Right ventricle myocardium inferior (tissue), 1 donor: ENCODE data around the gene NRL. TPM values are rescaled to one million over a fixed set of nuclear protein-coding genes. Genes with fewer than 3 reads are reported as not detected.

ENCODE experiments used
- ATAC-seq: fragments of 200-7000 bp; cut with Tn5 transposase; one replicate; pipeline ENCODE4 v1.9.1; 2020; ENCODE audit warnings: mild to moderate bottlenecking, moderate library complexity
- DNase-seq: peaks from one replicate; pipeline ENCODE4 v3.0.0; 2021; ENCODE audit errors: missing footprints
- intact Hi-C: fragments of 100-400 bp; cut with DNase I; formaldehyde crosslinking; loops from one replicate; pipeline ENCODE4 v1.11.0; 2022
- long read RNA-seq: library from polyadenylated mRNA; unstranded; transcript quantifications from one replicate; pipeline ENCODE4 v2.0.0, GENCODE V29; 2021
- total RNA-seq: library from RNA; stranded (reverse); fragmentation: NEBNext Ultra II Directional; extraction: Animal tissue kit (Norgen Biotek cat#: 25700); gene quantifications from one replicate; pipeline ENCODE4 v1.2.1, GENCODE V29; 2021
- donor health status: DM: no; HTN: yes; CAD: no; lungs with severe emphysema.

The NRL gene
- total RNA-seq: 1.8 TPM
- long read RNA-seq, partial matches to known transcripts: 0 of 1 reads
- long read RNA-seq, other reads (novel, unspliced or antisense): 1 of 1 reads

DNA sequence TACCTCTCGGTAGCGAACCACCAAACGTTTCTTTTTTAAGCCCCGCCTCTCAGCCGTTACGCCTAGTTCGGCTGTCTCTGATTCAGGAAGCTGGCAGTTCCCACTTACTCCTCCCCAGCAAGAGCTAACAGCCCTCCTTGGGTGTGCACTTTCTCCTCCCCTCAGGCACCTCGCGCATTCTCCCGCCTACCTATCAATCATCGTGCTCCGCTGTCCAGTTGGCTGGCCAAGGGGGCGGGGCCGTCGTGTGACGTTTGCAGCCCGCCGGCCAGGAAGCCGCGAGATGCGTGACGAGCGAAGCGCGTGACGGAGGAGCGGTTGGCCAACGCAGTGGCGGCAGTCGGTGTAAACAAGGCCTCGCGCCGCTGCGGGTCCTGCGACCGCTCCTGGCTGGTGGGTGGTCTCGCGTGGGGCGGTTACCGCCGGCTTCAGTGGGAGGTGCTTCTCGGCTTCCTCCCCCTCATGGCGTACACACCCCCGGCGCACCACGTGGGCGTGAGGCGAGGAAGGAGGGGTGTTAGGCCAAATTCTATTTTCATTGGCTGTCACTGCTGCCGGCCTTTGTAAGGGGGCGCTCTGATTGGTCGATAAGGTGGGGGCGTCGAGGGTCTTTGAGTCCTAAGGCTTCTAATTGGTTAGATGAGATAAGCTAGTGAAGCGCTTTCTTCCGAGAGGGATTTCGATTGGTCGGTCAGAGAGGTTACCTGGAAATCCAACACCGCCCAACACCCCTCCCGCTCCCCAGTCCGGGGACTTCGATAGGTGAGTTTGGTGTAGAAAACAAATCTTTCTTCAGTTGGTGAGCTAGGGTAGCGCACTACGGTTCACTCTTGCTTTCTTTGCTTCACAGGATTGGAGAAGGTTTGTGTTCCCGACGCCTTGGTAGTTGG is at the start of gene NRL, which contains the start of gene DCAF11:
NRL (minus strand) TSS at position 418 of the 890 bp plus-strand sequence. CDS start 32,101 bp downstream, outside the sequence.
DCAF11 (plus strand) TSS at position 246 of the 890 bp plus-strand sequence. CDS start 818 bp downstream, outside the sequence.
- ATAC-seq (peak; percentile 96), DNase-seq (peak; percentile 99)
- intact Hi-C loops: loop anchor here (1.0 to 5.0 kb wide), 4 partner anchors 17 to 1187 kb away; partner anchors contain the start of genes IRF9, PRMT5 and RNF31

DNA sequence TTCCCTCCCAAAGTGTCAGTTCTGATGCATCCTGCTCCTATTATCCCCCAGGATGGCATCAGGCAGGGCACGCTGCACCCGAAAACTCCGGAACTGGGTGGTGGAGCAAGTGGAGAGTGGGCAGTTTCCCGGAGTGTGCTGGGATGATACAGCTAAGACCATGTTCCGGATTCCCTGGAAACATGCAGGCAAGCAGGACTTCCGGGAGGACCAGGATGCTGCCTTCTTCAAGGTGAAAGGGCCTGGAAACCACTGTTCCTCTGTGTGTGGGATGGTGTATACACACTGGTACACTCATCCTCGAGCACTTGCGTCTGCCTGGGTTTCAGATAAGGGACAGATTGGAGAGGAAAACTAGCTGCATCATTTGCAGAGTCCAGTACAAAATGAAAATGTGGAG is 47.3 kb upstream of the NRL start:
- intact Hi-C loops: no loop called here
- DNase-seq: no peak
- no peak for ATAC-seq

DNA sequence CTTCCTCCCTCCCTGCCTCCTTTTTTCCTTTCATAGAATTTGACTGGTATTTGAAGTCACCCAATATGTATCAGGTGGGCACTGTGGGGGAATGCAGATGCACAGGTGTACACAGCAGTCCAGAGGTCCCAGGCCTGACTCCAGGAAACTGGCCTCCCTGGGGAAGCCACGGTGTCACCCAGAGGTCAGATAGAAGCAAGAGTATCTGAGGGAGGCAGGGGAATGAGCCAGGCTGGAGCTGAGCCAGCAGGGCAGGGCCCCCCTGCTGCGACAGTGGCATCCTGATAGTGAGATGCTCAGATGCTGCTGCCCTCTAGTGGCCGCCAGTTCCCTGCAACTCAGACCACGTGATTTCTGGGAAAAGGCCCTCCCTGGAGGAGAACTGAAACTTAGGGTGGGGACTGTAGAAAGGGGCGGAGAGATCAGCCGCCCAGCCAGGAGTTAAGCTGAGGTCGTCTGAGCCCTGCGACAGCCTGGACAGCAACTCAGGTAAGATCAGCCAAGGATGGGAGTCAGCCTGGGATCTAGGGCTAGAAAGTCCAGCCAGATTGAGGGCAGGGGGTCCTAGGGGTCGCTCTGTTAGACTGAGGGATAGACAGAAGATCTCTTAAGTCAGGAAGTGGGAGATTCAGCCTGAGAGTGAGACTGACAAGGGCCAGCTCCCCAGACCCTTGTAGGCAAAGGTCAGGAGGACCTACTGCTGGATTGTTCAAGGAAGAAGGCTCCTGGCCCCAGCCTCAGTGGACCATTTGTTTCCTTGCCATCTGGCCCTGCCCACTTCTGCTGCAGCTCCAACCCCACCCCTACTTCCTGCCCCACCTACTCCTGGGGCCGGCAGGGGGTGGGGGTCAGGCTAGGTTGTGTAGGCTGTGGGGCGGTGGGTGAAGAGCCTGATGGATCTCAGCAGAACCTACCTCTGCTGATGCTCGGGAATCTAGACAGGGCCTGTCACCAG is 46.4 kb upstream of the NRL start, which contains the start of gene IRF9:
IRF9 (plus strand) TSS at position 416 of the 955 bp plus-strand sequence. CDS start 880 bp downstream, outside the sequence.
- peak; percentile 94 for ATAC-seq
- intact Hi-C loops: loop anchor here (1.0 kb wide), 1 partner anchor 47 kb away; the partner anchor contains the start of genes DCAF11 and NRL
- DNase-seq: peak; percentile 96

DNA sequence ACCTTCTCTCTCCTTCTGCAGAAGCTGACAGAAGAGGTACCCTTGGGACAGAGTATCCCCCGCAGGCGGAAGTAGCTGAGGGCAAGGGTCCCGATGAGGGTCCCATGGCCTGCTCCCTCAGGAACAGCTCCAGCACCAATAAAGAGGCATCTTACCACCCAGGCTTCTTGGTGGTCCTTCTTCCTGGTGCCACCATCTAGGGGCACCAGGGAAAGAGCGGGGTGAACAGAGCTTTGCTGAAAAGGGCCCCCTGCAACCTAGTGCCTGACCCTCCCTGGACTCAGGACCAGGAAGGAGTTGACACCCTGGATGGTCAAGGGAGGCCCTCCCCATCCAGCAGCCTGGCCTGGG is 45.7 kb upstream of the NRL start:
- intact Hi-C loops: no loop called here
- peak; percentile 7 for ATAC-seq
- no peak for DNase-seq

DNA sequence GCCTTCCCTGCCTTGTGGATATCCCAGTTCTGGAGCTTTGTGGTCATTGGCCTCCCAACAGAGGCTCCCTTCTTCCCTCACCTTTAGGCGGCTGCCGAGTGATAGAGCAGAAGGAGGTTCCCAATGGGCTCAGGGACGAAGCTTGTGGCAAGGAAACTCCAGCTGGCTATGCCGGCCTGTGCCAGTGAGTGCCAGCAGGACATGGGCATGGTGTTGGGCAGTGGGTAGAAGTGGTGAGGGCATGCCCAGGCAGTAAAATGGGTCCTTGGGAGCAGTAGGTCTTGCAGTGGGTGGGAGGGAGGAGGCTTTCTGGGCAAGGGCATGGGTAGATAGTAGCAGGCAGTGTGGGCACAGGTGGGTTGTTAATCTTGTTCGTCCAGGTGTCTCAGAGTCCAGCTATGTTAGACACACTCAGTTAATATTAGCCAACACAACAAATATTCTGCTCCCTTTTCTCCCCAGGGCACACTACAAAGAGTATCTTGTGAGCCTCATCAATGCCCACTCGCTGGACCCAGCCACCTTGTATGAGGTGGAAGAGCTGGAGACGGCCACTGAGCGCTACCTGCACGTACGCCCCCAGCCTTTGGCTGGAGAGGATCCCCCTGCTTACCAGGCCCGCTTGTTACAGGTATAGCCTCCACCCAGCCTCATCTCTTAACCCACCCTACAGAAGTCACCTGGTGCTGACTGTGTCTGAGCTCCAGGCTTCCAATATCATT is 45.2 kb upstream of the NRL start:
- no peak for DNase-seq
- ATAC-seq: no peak
- intact Hi-C loops: no loop called here

DNA sequence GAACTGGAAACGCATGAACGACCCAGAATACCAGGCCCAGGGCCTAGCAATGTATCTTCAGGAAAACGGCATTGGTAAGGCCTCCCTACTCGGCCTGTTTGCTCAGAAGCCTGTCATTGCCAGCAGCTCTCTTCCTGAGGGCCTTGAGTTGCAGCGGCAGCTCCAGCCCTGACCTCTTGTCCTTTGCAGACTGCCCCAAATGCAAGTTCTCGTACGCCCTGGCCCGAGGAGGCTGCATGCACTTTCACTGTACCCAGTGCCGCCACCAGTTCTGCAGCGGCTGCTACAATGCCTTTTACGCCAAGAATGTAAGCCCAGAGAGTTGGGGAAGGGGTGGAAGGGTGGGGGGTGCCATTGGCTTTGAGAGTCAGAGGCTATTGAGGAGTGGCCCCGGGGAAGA is 42.6 kb upstream of the NRL start:
- no peak for ATAC-seq
- DNase-seq: no peak
- intact Hi-C loops: no loop called here

DNA sequence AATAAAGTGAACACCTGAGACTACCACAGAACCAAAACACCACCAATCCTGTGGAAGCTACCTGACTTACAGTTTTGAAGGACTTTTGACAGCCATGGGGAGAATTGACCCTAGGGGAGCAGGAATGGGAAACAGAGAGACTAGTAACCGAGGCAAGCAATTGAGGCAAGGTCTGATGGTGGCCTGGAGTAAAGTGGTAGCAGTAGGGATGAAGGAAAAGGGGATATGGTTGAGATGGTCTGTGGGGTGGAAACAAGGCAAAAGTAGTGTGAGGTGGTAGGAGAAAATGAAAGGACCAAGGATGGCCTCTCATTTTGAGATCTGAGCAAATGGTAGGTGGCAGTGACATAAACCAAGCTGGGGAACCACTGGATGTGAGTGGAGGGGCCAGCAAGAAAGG is 42.1 kb upstream of the NRL start:
- ATAC-seq (no peak), DNase-seq (no peak)
- intact Hi-C loops: no loop called here

DNA sequence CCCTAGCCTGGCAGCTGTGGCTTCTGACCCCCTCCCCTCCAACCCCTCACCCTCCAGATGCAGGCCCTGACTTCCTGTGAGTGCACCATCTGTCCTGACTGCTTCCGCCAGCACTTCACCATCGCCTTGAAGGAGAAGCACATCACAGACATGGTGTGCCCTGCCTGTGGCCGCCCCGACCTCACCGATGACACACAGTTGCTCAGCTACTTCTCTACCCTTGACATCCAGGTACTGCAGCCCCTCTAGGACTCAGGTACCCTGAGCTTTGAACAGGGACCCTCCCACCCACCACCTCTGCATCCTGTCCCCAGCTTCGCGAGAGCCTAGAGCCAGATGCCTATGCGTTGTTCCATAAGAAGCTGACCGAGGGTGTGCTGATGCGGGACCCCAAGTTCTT is 40.4 kb upstream of the NRL start:
- DNase-seq: no peak
- intact Hi-C loops: no loop called here
- no peak for ATAC-seq

DNA sequence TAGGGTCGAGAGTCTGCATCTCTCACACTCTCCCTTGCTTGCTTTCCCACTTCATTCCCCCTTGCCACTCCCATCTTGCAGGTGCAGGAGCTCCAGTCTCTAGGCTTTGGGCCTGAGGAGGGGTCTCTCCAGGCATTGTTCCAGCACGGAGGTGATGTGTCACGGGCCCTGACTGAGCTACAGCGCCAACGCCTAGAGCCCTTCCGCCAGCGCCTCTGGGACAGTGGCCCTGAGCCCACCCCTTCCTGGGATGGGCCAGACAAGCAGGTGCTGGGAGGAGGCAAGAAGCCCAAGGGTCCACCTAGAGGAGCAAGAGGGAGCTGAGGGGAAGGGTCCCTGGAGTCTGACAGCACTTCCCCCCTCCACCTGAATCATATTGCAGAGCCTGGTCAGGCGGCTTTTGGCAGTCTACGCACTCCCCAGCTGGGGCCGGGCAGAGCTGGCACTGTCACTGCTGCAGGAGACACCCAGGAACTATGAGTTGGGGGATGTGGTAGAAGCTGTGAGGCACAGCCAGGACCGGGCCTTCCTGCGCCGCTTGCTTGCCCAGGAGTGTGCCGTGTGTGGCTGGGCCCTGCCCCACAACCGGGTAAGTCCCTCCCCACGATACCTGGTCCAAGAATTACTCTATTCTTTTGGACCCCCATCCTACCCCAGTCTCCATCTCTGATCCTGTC is 36.8 kb upstream of the NRL start:
- ATAC-seq (no peak), DNase-seq (no peak)
- intact Hi-C loops: no loop called here

DNA sequence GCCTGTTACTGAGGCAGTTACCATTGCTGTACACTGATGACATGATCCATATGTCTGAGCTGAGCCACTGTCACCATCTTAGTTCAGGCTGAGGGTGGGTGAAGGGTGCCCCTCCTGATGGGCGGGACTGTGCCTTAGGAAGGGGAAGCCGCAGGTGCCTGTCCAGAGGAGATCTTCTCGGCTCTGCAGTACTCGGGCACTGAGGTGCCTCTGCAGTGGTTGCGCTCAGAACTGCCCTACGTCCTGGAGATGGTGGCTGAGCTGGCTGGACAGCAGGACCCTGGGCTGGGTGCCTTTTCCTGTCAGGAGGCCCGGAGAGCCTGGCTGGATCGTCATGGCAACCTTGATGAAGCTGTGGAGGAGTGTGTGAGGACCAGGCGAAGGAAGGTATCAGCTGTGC is 36.2 kb upstream of the NRL start:
- intact Hi-C loops: no loop called here
- DNase-seq (no peak), ATAC-seq (no peak)

DNA sequence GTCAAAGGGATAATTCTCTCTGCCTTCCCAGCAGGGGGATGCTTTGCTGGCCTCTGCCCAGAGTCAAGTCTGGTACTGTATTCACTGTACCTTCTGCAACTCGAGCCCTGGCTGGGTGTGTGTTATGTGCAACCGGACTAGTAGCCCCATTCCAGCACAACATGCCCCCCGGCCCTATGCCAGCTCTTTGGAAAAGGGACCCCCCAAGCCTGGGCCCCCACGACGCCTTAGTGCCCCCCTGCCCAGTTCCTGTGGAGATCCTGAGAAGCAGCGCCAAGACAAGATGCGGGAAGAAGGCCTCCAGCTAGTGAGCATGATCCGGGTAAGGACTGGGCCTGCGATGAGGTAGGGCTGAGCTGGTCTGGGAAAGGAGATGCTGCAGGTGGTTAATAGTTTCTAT is 35.8 kb upstream of the NRL start:
- ATAC-seq: no peak
- intact Hi-C loops: no loop called here
- no peak for DNase-seq

DNA sequence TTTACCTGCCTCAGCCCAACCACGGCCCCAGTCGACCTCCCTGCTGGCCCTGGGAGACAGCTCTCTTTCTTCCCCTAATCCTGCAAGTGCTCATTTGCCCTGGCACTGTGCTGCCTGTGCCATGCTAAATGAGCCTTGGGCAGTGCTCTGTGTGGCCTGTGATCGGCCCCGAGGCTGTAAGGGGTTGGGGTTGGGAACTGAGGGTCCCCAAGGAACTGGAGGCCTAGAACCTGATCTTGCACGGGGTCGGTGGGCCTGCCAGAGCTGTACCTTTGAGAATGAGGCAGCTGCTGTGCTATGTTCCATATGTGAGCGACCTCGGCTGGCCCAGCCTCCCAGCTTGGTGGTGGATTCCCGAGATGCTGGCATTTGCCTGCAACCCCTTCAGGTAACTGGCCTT is 35.3 kb upstream of the NRL start:
- ATAC-seq: no peak
- intact Hi-C loops: no loop called here
- no peak for DNase-seq

DNA sequence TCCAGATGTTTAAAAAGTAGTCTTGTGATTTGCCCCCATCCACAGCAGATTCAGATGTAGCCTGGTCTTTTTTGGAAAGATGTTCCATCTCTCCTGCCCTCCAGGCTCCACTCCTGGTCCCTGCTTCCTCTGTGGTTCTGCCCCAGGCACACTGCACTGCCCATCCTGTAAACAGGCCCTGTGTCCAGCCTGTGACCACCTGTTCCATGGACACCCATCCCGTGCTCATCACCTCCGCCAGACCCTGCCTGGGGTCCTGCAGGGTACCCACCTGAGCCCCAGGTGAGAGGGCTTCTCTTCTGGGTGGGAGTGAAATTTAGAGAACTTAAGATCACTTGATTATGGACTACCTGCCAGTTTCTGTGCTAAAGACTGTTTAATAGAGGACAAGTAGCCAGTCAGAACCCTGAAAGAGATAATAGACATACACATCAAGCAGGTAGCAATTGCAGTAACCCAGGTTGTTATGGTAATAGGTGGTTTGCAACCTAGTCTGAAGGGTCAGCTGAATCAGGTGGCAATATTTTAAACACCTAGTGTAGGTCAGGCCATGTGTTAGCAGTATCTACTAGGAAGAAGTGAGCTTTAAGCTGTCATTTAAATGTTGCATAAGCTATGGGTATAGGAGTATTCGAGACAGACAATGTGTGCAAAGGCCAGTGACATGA is 34.7 kb upstream of the NRL start:
- ATAC-seq: no peak
- no peak for DNase-seq

DNA sequence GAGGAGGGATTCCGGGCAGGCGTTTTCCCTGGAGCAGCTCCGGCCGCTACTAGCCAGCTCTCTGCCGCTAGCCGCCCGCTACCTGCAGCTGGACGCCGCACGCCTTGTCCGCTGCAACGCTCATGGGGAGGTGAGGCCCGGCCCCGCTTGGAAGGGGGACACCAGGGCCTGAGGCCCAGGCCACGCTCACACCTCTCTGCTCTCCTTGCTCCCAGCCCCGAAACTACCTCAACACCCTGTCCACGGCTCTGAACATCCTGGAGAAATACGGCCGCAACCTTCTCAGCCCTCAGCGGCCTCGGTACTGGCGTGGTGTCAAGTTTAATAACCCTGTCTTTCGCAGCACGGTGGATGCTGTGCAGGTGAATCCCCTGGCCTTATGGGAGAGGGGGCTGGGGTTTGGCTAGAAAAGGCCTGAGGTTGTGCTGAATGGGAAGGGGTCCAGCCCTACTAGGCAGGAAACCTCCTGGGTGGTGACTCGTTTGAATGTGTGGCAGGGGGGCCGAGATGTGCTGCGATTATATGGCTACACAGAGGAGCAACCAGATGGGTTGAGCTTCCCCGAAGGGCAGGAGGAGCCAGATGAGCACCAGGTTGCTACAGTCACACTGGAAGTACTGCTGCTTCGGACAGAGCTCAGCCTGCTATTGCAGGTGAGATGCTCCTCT is 33.1 kb upstream of the NRL start:
- no peak for ATAC-seq
- no peak for DNase-seq
- intact Hi-C loops: loop anchor here (1.0 to 10.0 kb wide), 3 partner anchors 34 to 287 kb away; partner anchors contain the start of genes DCAF11, IPO4 and NRL

More for the DNA sequence above, 34.7 kb upstream of the NRL start:
- intact Hi-C loops: loop anchor here (5.0 to 10.0 kb wide), 2 partner anchors 38 to 285 kb away; partner anchors contain the start of gene IPO4

DNA sequence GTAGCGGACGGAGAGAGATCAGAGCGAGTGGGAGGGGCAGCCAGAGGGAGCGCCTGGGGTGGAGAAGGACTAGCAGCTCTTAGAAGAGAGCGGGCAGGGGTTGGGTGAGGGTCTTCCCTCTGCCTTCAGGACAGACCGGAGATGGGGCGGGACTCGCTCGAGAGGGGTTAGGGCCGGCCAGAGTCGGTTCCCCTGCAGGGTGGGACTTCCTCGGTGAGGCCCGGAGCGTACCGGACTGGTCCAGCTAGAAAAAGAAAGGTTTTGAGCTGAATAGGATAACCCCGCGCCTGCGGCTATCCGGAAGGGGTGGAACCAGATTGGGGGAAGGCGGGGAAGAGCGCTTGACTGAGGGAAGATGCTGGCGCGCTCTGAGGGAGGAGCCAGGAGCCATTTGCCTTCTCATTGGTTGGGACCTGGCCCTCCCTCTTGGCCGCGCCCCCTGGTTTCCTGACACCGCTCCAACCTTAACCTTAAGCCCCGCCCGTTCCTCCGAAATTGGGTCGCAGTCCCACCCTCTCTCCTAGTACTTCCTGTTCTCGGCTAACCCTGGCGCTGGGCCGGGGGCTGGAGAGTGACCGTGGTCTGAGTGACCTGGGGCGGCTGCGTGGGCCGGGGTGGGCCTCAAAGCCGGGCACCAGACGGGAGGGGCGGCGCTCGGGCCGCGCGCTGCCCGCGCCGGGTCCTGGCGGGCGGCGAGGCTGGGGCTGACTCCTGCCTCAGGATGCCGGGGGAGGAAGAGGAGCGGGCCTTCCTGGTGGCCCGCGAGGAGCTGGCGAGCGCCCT is 32.4 kb upstream of the NRL start, which contains the start of gene RNF31:
RNF31 (plus strand) TSS at position 521 of the 783 bp plus-strand sequence; CDS start at position 722, 201 bp downstream.
- DNase-seq (peak; percentile 98), ATAC-seq (peak; percentile 95)
- intact Hi-C loops: loop anchor here (1.0 to 10.0 kb wide), 3 partner anchors 33 to 288 kb away; partner anchors contain the start of genes DCAF11, IPO4 and NRL
